CD4-positive, alpha-beta T cell (primary cell): ENCODE results near the gene CKMT2. TPM values are rescaled to one million over a fixed set of nuclear protein-coding genes. Genes with fewer than 3 reads are reported as not detected.

Experiments
- ATAC-seq: fragments of 200-7000 bp; cut with Tn5 transposase; one replicate; pipeline ENCODE4 v1.10.0; 2022; ENCODE audit warnings: mild to moderate bottlenecking; ENCODE audit not compliant: poor library complexity
- CTCF ChIA-PET: fragments of 350-600 bp; sonication (Branson Sonifier 250); formaldehyde crosslinking; loops from one replicate; lab custom pipeline; 2021; ENCODE audit warnings: antibody characterized with exemption, inconsistent platforms; lab: Charles Lee
- POLR2A ChIA-PET: fragments of 350-600 bp; sonication (Branson Sonifier 250); formaldehyde crosslinking; loops from one replicate; lab custom pipeline; 2021; ENCODE audit warnings: antibody characterized with exemption, inconsistent platforms; lab: Charles Lee
- DNase-seq, 14 experiments: peaks; one replicate each; pipeline ENCODE4 v3.0.0-alpha.2; 2013 to 2020; ENCODE audit warnings: mixed read lengths in 2 of 14
- H3K27ac ChIP-seq, 2 donors: one replicate each; pipeline versions ENCODE4 v1.5.1 to v1.7.0; 2013; ENCODE audit warnings: low read length in 2 of 2, low read depth in 1 of 2, mild to moderate bottlenecking in 1 of 2
- H3K27me3 ChIP-seq, 2 experiments: 1 replicate in 1 of 2; 2 replicates in 1 of 2; pipeline versions ENCODE4 v1.6.1 to v1.7.0; 2013; ENCODE audit warnings: low read length in 2 of 2, control low read depth in 1 of 2, mild to moderate bottlenecking in 1 of 2, moderate library complexity in 1 of 2; ENCODE audit not compliant: insufficient read depth in 2 of 2, control insufficient read depth in 1 of 2
- H3K36me3 ChIP-seq: one replicate; pipeline ENCODE4 v1.6.1; 2013; ENCODE audit warnings: low read length, control low read depth; ENCODE audit not compliant: insufficient read depth
- H3K4me1 ChIP-seq: one replicate; pipeline ENCODE4 v1.6.1; 2013; ENCODE audit warnings: low read length, control low read depth; ENCODE audit not compliant: insufficient read depth
- H3K4me3 ChIP-seq: one replicate; pipeline ENCODE4 v1.5.1; 2013; ENCODE audit warnings: mild to moderate bottlenecking, low read length, moderate library complexity
- H3K9me3 ChIP-seq, 2 experiments: 1 replicate in 1 of 2; 2 replicates in 1 of 2; pipeline versions ENCODE4 v1.6.1 to v1.7.0; 2013; ENCODE audit warnings: low read length in 2 of 2, mild to moderate bottlenecking in 2 of 2, control low read depth in 1 of 2, moderate library complexity in 1 of 2; ENCODE audit not compliant: control insufficient read depth in 1 of 2, insufficient read depth in 1 of 2
- H3K27ac Mint-ChIP-seq: one replicate; pipeline ENCODE4 v1.8.0; 2020; ENCODE audit warnings: mixed read lengths
- H3K27me3 Mint-ChIP-seq: one replicate; pipeline ENCODE4 v1.8.0; 2021; ENCODE audit warnings: mixed read lengths
- H3K36me3 Mint-ChIP-seq: one replicate; pipeline ENCODE4 v1.8.0; 2021; ENCODE audit warnings: low read depth, mixed read lengths
- H3K4me1 Mint-ChIP-seq: one replicate; pipeline ENCODE4 v1.8.0; 2021; ENCODE audit warnings: low read depth, mixed read lengths
- H3K4me3 Mint-ChIP-seq: one replicate; pipeline ENCODE4 v1.8.0; 2020; ENCODE audit warnings: mild to moderate bottlenecking, mixed read lengths
- H3K9me3 Mint-ChIP-seq: one replicate; pipeline ENCODE4 v1.8.0; 2020; ENCODE audit warnings: mixed read lengths
- intact Hi-C, 2 experiments: fragments of 100-400 bp; cut with DNase I in 1 of 2; cut with micrococcal nuclease in 1 of 2; formaldehyde crosslinking; loops; one replicate each; pipeline versions ENCODE4 v1.15.1 to v1.9.0; 2023 to 2025; cut with DNase I, micrococcal nuclease
- total RNA-seq, 174 experiments: library from RNA in 2 of 174; stranded (reverse) in 2 of 174; gene quantifications; one replicate each; pipeline ENCODE4 v1.2.3 and lab custom pipeline; 2021 to 2026
- TF ChIP-seq, protein P1 (sequence below): fragments of 200-600 bp; IDR thresholded peaks from one replicate; pipeline ENCODE4 v1.8.0; 2022; ENCODE audit warnings: antibody characterized with exemption, mild to moderate bottlenecking

The CKMT2 gene
- total RNA-seq, 2 experiments from 2014 or later: 0.17 to 0.27 TPM

DNA sequence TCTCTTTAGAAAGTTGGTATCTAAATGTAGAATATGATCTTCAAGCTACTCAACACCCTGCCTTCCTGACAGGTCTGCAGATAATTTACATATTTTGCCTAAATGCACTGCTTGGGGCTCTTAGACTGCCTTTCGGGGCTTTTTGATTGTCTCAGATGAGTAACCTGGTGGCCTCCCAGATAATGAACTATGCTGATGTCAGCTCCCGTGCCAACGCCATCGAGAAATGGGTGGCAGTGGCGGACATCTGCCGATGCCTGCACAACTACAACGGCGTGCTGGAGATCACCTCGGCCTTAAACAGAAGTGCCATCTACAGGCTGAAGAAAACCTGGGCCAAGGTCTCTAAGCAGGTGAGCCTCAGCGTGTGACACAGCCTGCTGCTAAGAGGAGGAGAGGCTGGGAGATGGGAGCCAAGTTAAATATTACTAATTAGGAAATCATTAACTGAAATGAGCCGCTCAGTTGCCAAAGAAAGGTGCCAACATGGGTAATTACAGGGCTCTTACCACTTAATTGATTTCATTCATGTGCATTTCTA is 20.8 kb upstream of the CKMT2 start:
- intact Hi-C loops: no loop called here
- no peaks in the 10 kb centered on the region for H3K4me1 Mint-ChIP-seq
- Histone ChIP-seq H3K4me3 (no peak overlapping the region), H3K36me3 (peaks cover 49% of the 10 kb centered on the region), H3K27ac (no peak overlapping the region), H3K27me3 (no peaks in the 10 kb centered on the region), H3K9me3 (no peaks in the 10 kb centered on the region), H3K4me1 (no peaks in the 10 kb centered on the region)
- ChIA-PET CTCF (no interaction called here), POLR2A (no interaction called here)
- H3K4me3 Mint-ChIP-seq: no peak overlapping the region
- H3K27ac Mint-ChIP-seq: no peak overlapping the region
- H3K27me3 Mint-ChIP-seq: no peaks in the 10 kb centered on the region
- ATAC-seq: no peak
- H3K9me3 Mint-ChIP-seq: no peaks in the 10 kb centered on the region
- TF ChIP-seq, protein P1, sequence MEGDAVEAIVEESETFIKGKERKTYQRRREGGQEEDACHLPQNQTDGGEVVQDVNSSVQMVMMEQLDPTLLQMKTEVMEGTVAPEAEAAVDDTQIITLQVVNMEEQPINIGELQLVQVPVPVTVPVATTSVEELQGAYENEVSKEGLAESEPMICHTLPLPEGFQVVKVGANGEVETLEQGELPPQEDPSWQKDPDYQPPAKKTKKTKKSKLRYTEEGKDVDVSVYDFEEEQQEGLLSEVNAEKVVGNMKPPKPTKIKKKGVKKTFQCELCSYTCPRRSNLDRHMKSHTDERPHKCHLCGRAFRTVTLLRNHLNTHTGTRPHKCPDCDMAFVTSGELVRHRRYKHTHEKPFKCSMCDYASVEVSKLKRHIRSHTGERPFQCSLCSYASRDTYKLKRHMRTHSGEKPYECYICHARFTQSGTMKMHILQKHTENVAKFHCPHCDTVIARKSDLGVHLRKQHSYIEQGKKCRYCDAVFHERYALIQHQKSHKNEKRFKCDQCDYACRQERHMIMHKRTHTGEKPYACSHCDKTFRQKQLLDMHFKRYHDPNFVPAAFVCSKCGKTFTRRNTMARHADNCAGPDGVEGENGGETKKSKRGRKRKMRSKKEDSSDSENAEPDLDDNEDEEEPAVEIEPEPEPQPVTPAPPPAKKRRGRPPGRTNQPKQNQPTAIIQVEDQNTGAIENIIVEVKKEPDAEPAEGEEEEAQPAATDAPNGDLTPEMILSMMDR: no peak
- DNase-seq: peak in 2 of 14 experiments; percentile 10 to 22
- peaks cover 94% of the 10 kb centered on the region for H3K36me3 Mint-ChIP-seq

DNA sequence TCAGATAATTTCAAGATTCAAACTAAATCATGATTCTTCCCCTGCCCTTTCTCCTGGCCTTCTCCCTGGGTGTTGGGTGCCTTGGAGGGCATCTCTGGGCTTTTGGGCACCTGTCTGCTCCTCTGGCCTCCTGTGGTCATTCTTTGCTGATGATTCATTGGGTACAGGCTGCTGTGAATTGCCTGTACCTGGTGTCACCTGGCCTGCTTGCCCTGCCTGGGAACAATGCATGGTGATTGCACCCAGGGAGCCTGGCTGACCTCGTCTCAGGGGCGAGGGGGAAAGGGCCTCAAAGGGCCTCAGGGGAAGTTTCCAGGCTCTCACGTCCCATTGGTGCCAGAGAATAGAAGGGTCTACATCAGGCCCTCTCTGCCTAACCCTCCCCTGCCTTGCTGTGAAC is 20.1 kb upstream of the CKMT2 start:
- Mint-ChIP-seq H3K4me1 (no peaks in the 10 kb centered on the region), H3K27ac (no peak overlapping the region), H3K9me3 (no peaks in the 10 kb centered on the region), H3K27me3 (no peaks in the 10 kb centered on the region), H3K36me3 (peaks cover 90% of the 10 kb centered on the region), H3K4me3 (no peak overlapping the region)
- Histone ChIP-seq H3K9me3 (no peaks in the 10 kb centered on the region), H3K4me1 (no peaks in the 10 kb centered on the region), H3K27me3 (no peaks in the 10 kb centered on the region), H3K36me3 (peaks cover 50% of the 10 kb centered on the region), H3K4me3 (no peak overlapping the region), H3K27ac (no peak overlapping the region)
- intact Hi-C loops: no loop called here
- ATAC-seq (no peak), DNase-seq (no peak)
- POLR2A ChIA-PET: no interaction called here
- CTCF ChIA-PET: no interaction called here
- TF ChIP-seq, protein P1: no peak

DNA sequence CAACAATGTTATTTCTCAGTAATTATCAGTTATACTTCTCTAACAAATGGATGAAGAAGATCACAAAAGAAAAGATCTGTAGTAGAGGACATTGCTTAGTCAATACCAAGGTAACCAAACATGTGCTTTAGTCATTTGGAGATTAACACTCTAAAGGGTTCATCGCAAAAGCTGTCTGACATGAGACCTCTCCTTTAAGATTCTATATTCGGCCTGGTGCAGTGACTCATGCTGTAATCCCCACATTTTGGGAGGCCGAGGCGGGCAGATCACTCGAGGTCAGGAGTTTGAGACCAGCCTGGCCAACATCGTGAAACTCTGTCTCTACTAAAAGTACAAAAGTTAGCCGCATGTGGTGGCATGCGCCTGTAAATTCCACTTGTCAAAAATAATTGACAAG is 18.3 kb upstream of the CKMT2 start:
- Histone ChIP-seq H3K27ac (no peak overlapping the region), H3K4me3 (no peak overlapping the region), H3K9me3 (no peaks in the 10 kb centered on the region), H3K36me3 (peaks cover 41% of the 10 kb centered on the region), H3K4me1 (no peaks in the 10 kb centered on the region), H3K27me3 (no peaks in the 10 kb centered on the region)
- Mint-ChIP-seq H3K9me3 (no peaks in the 10 kb centered on the region), H3K4me1 (no peaks in the 10 kb centered on the region), H3K27me3 (no peaks in the 10 kb centered on the region), H3K27ac (no peak overlapping the region), H3K4me3 (no peak overlapping the region), H3K36me3 (peaks cover 90% of the 10 kb centered on the region)
- DNase-seq (no peak), ATAC-seq (no peak)
- CTCF ChIA-PET: no interaction called here
- intact Hi-C loops: no loop called here
- TF ChIP-seq, protein P1: no peak
- POLR2A ChIA-PET: no interaction called here
